Measurements from ENCODE around the gene SAMD4B. TPM values are rescaled to one million over a fixed set of nuclear protein-coding genes. Genes with fewer than 3 reads are reported as not detected.

Gene SAMD4B
- total and polyA plus RNA-seq, 9 of the 15 experiments (the other 6 are each of a cell fraction or from before 2014, with no cell fraction given), result 3.4 to 90.5 (median 38.0) TPM

DNA sequence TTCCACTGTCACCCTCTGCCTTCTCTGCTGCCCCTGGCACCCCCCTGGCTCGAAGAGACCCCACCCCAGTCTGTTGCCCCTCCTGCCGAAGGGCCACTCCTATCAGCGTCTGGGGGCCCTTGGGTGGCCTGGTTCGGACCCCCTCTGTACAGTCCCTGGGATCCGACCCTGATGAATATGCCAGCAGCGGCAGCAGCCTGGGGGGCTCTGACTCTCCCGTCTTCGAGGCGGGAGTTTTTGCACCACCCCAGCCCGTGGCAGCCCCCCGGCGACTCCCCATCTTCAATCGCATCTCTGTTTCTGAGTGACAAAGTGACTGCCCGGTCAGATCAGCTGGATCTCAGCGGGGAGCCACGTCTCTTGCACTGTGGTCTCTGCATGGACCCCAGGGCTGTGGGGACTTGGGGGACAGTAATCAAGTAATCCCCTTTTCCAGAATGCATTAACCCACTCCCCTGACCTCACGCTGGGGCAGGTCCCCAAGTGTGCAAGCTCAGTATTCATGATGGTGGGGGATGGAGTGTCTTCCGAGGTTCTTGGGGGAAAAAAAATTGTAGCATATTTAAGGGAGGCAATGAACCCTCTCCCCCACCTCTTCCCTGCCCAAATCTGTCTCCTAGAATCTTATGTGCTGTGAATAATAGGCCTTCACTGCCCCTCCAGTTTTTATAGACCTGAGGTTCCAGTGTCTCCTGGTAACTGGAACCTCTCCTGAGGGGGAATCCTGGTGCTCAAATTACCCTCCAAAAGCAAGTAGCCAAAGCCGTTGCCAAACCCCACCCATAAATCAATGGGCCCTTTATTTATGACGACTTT, 66.4 kb downstream of the SAMD4B start (continued):
- no peak for TF ChIP-seq MGA (IDR thresholded peaks at IDR 0.05)
- TF ChIP-seq SIN3A (IDR thresholded peaks at IDR 0.05; ENCODE audit: borderline replicate concordance in 2 of 2, control insufficient read depth in 1 of 2, low read depth in 2 of 2, low read length in 2 of 2), result peak in 1 of 2 experiments; percentile 19; a peak in 1 of 4 replicates
- TF ChIP-seq ZNF395 (CRISPR knock-in tag; IDR thresholded peaks at IDR 0.05), result no peak
- no peak for TF ChIP-seq CTCF (IDR thresholded peaks at IDR 0.05 in 2 of 3, conservative IDR thresholded peaks at IDR 0.05 in 1 of 3; ENCODE audit: insufficient read depth in 2 of 3, low read depth in 1 of 3, low read length in 3 of 3)
- peak; percentile 67 for TF ChIP-seq POLR2G (IDR thresholded peaks at IDR 0.05; ENCODE audit: low read depth, low read length)

Data from K562 (cell line).